SJSA1 (cell line): Measurements from ENCODE around the gene HOXD10. TPM values are rescaled to one million over a fixed set of nuclear protein-coding genes. Genes with fewer than 3 reads are reported as not detected.

ENCODE experiments used
- DNase-seq, 2 experiments: peaks; one replicate each; pipeline ENCODE4 v3.0.0-alpha.2; 2015 to 2020; ENCODE audit warnings: low spot score in 2 of 2, low read depth in 1 of 2
- H3K27ac ChIP-seq: fragments of 250-450 bp; sonication (Bioruptor Pico); 2 replicates; pipeline ENCODE4 v1.5.1; 2020; ENCODE audit warnings: mild to moderate bottlenecking, moderate library complexity
- H3K27me3 ChIP-seq: fragments of 250-450 bp; sonication (Bioruptor Pico); replicated peaks from 2 replicates; pipeline ENCODE4 v1.5.1; 2020; ENCODE audit warnings: mild to moderate bottlenecking, moderate library complexity
- H3K36me3 ChIP-seq: fragments of 250-450 bp; sonication (Bioruptor Pico); 2 replicates; pipeline ENCODE4 v1.5.1; 2020; ENCODE audit warnings: mild to moderate bottlenecking
- H3K4me1 ChIP-seq: fragments of 250-450 bp; sonication (Bioruptor Pico); replicated peaks from 2 replicates; pipeline ENCODE4 v1.6.1; 2021; ENCODE audit warnings: mild to moderate bottlenecking
- H3K4me3 ChIP-seq: fragments of 250-450 bp; sonication (Bioruptor Pico); 2 replicates; pipeline ENCODE4 v1.5.1; 2020; ENCODE audit warnings: mild to moderate bottlenecking
- H3K9me3 ChIP-seq: fragments of 250-450 bp; sonication (Bioruptor Pico); replicated peaks from 2 replicates; pipeline ENCODE4 v1.5.1; 2020; ENCODE audit warnings: mild to moderate bottlenecking
- total RNA-seq: library from RNA; depleted of rRNA; stranded (reverse); fragments of >200 nt; shearing (Covaris generic); gene quantifications from 2 replicates; pipeline ENCODE4 v1.2.3, GENCODE V29; 2014

HOXD10 gene
- total RNA-seq, 1 experiment from 2014 or later = not detected

GRCh38 chr2:176160251-176160985 is 43.8 kb downstream of the HOXD10 start:
- Histone ChIP-seq H3K27me3 (no peaks in the 10 kb centered on the region), H3K4me3 (no peak overlapping the region)

GRCh38 chr2:176160986-176161824 is 44.6 kb downstream of the HOXD10 start:
- H3K4me1 ChIP-seq = no peaks in the 10 kb centered on the region
- H3K4me3 ChIP-seq = no peak overlapping the region
- no peaks in the 10 kb centered on the region for H3K27me3 ChIP-seq
- no peak for DNase-seq
- no peak overlapping the region for H3K27ac ChIP-seq
- no peaks in the 10 kb centered on the region for H3K36me3 ChIP-seq
- H3K9me3 ChIP-seq = no peaks in the 10 kb centered on the region

More at GRCh38 chr2:176160251-176160985, 43.8 kb downstream of the HOXD10 start:
- H3K36me3 ChIP-seq = peaks cover 2% of the 10 kb centered on the region; the same call in 1 of the 2 replicates
- H3K27ac ChIP-seq = no peak overlapping the region
- H3K4me1 ChIP-seq = no peaks in the 10 kb centered on the region
- no peaks in the 10 kb centered on the region for H3K9me3 ChIP-seq
- DNase-seq = no peak

GRCh38 chr2:176161825-176162626 is 45.4 kb downstream of the HOXD10 start:
- H3K4me3 ChIP-seq = no peak overlapping the region
- no peak for DNase-seq
- no peak overlapping the region for H3K27ac ChIP-seq
- H3K36me3 ChIP-seq = no peaks in the 10 kb centered on the region
- H3K27me3 ChIP-seq = no peaks in the 10 kb centered on the region
- H3K9me3 ChIP-seq = no peaks in the 10 kb centered on the region
- H3K4me1 ChIP-seq = no peaks in the 10 kb centered on the region

DNA sequence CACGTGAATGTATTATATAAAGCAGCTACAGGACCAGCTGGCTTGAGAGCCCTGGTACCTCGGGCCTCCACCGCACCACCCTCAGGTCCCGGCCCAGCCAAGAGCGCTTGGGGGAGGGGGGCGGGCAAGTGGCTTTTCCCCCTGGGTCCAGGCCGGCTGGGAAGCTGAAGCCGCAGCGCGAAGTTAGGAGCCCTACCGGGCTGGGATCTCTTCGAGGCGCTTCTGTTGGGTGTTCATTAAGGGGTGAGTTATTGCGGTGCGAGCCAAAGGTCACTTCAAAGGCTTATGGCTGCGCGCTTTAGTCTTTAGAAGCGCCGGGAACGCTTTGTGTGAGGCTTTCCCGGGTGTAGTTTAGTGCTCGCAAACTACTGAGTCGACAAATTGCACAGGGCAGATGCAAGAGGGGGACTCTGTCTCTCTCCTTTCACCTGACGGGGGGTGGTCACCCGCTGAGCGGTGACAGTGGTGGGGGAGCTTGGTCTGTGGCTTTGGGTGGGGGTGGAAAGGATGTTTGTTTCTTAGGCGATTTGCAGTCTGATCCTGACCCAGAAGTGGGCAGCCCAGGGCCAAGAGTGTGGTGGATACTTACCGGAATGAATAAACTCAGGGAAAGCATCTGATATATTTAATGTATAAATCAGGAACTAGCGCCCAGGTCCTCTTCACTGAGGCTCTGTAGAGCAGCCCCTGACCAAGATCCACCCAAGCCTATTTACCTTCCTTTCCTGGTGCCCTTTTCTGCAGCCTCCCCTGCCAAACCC is 46.5 kb downstream of the HOXD10 start:
- Histone ChIP-seq H3K27ac (no peak overlapping the region), H3K4me3 (no peak overlapping the region), H3K4me1 (no peaks in the 10 kb centered on the region), H3K9me3 (no peaks in the 10 kb centered on the region), H3K36me3 (no peaks in the 10 kb centered on the region), H3K27me3 (no peaks in the 10 kb centered on the region)
- DNase-seq = no peak

DNA sequence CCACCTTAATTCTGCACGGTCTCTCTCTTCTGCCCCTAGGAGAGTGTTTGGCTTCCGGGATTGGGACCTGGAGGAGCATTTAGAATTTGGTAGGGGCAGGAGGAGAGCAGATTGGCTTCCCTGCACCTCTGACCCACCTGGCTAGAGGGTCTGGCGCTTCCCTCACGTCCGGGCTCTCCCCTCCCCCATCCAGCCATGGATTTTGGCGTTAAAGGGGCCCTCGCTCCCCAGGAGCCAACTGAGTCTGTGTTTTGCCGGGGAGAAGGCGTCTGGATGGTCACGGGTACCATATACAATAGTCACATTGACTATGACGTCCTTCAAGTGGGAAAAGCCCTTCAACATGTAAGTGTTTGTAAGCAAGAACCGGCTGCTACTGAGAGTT is 47.1 kb downstream of the HOXD10 start:
- no peaks in the 10 kb centered on the region for H3K36me3 ChIP-seq
- no peaks in the 10 kb centered on the region for H3K9me3 ChIP-seq
- no peak overlapping the region for H3K27ac ChIP-seq
- H3K4me1 ChIP-seq = no peaks in the 10 kb centered on the region
- H3K4me3 ChIP-seq = no peak overlapping the region
- H3K27me3 ChIP-seq = no peaks in the 10 kb centered on the region
- DNase-seq = no peak

DNA sequence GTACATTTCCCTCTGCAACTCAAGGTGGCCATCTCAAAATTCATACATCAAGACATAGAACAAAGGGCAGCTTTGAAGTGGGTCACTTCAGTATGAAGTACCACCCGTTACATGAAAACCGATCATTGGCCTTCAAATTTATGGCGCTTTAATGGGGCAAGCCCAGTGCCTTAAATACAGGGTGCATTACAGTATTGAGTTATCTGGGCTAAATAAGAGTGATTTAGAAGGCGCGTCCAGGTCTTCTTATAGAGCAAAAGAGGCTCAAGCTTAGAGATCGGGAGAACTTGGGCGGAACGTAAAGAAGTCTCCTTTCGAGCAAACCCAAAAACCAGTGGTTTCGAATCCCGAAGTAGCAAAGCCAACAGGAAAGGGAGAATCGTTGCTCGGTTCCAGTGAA is 47.6 kb downstream of the HOXD10 start:
- Histone ChIP-seq H3K4me1 (no peaks in the 10 kb centered on the region), H3K36me3 (no peaks in the 10 kb centered on the region), H3K4me3 (no peak overlapping the region), H3K27ac (no peak overlapping the region), H3K9me3 (no peaks in the 10 kb centered on the region), H3K27me3 (no peaks in the 10 kb centered on the region)
- no peak for DNase-seq

GRCh38 chr2:176164611-176165369 is 48.2 kb downstream of the HOXD10 start:
- no peak overlapping the region for H3K27ac ChIP-seq
- H3K9me3 ChIP-seq = no peaks in the 10 kb centered on the region
- no peaks in the 10 kb centered on the region for H3K36me3 ChIP-seq
- no peaks in the 10 kb centered on the region for H3K4me1 ChIP-seq
- H3K4me3 ChIP-seq = no peak overlapping the region
- no peaks in the 10 kb centered on the region for H3K27me3 ChIP-seq
- DNase-seq = no peak

- Histone ChIP-seq H3K36me3 (no peaks in the 10 kb centered on the region), H3K4me3 (no peak overlapping the region), H3K27me3 (no peaks in the 10 kb centered on the region), H3K9me3 (no peaks in the 10 kb centered on the region), H3K27ac (no peak overlapping the region), H3K4me1 (no peaks in the 10 kb centered on the region)
- no peak for DNase-seq
These were observed 48.9 kb downstream of the HOXD10 start for GRCh38 chr2:176165370-176166050.

DNA sequence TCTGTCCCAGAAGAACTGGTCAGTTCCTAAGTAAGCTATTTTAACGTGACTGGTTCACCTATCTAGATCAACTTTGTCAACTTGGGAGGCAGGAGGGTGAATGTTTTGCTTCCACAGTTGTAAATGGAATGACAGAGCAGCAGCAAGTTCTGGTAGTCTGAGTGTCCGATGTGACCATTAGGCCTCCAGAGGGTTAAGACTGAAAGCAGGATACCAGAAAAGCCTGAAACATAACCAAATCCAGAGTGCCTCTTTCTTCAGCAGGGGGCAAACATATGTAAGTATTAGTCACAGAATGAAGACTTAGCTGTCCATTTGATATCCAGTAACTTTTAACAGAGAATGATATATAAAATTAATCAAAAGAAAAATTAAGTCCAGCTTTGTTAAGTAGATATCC is 49.7 kb downstream of the HOXD10 start:
- H3K4me3 ChIP-seq = no peak overlapping the region
- H3K4me1 ChIP-seq = no peaks in the 10 kb centered on the region
- H3K36me3 ChIP-seq = no peaks in the 10 kb centered on the region
- no peaks in the 10 kb centered on the region for H3K27me3 ChIP-seq
- H3K9me3 ChIP-seq = no peaks in the 10 kb centered on the region
- DNase-seq = no peak
- no peak overlapping the region for H3K27ac ChIP-seq

GRCh38 chr2:176167398-176167797 is 50.8 kb downstream of the HOXD10 start:
- no peak for DNase-seq
- Histone ChIP-seq H3K4me3 (no peak overlapping the region), H3K27ac (no peak overlapping the region), H3K27me3 (no peaks in the 10 kb centered on the region), H3K36me3 (no peaks in the 10 kb centered on the region), H3K4me1 (no peaks in the 10 kb centered on the region), H3K9me3 (no peaks in the 10 kb centered on the region)

- Histone ChIP-seq H3K36me3 (no peaks in the 10 kb centered on the region), H3K9me3 (no peaks in the 10 kb centered on the region), H3K4me1 (no peaks in the 10 kb centered on the region), H3K27me3 (no peaks in the 10 kb centered on the region), H3K27ac (no peak overlapping the region), H3K4me3 (no peak overlapping the region)
- no peak for DNase-seq
These were observed 52.6 kb downstream of the HOXD10 start for GRCh38 chr2:176169181-176169580.
